ENCODE data around the gene MUC20.

- TF ChIP-seq CTCF (conservative IDR thresholded peaks at IDR 0.05), result no peak
- TF ChIP-seq EZH2 (IDR thresholded peaks at IDR 0.05; ENCODE audit: low read depth), result no peak
These were observed 40.4 kb downstream of the MUC20 start for GRCh38 chr3:195761123-195761566.
